ENCODE results near the gene IRF2BPL.

IRF2BPL gene

DNA sequence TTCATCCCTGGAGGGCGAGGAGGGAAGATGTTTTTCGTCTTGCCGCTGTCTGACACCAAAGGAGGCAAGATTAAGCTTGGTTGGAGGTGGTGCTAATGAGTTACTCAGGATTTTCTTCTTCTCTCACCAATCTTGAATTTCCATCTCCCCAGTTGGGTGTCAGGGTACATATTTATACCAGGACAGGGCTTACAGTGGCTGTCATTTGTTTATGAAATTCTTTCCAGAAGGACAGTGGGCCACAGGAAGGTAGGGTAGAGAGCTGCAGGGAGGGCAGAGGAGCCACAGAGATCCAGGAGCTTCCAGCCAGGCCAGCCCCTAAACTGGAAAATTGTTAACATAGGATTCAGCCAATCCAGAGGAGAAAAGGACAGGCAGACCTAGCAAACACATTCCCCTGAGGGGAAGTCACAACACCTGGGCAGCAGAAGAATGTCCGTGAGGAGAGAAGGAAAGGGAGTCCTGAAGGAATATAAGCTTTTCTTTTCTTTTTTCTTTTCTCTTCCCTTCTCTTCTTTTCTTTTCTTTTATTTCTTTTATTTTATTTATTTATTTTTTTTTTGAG is 40.5 kb downstream of the IRF2BPL start:
- H3K4me3 ChIP-seq (ENCODE audit: low read length): no peak overlapping the region
- no peaks in the 10 kb centered on the region for H3K27me3 ChIP-seq (ENCODE audit: low read depth, low read length)
- no peak overlapping the region for H3K27ac ChIP-seq (ENCODE audit: low read length)
- H4K20me1 ChIP-seq (ENCODE audit: insufficient read depth, low read length): no peaks in the 10 kb centered on the region
- no peaks in the 10 kb centered on the region for H3K79me2 ChIP-seq (ENCODE audit: low read length)
- no peak overlapping the region for H3K4me2 ChIP-seq (ENCODE audit: low read length)
- H2AFZ ChIP-seq (ENCODE audit: low read depth, low read length): no peak overlapping the region
- H3K9me3 ChIP-seq (ENCODE audit: insufficient read depth, low read length): no peaks in the 10 kb centered on the region
- no peaks in the 10 kb centered on the region for H3K36me3 ChIP-seq (replicated peaks; ENCODE audit: low read depth, low read length)
- TF ChIP-seq, protein P1, sequence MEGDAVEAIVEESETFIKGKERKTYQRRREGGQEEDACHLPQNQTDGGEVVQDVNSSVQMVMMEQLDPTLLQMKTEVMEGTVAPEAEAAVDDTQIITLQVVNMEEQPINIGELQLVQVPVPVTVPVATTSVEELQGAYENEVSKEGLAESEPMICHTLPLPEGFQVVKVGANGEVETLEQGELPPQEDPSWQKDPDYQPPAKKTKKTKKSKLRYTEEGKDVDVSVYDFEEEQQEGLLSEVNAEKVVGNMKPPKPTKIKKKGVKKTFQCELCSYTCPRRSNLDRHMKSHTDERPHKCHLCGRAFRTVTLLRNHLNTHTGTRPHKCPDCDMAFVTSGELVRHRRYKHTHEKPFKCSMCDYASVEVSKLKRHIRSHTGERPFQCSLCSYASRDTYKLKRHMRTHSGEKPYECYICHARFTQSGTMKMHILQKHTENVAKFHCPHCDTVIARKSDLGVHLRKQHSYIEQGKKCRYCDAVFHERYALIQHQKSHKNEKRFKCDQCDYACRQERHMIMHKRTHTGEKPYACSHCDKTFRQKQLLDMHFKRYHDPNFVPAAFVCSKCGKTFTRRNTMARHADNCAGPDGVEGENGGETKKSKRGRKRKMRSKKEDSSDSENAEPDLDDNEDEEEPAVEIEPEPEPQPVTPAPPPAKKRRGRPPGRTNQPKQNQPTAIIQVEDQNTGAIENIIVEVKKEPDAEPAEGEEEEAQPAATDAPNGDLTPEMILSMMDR (IDR thresholded peaks at IDR 0.05; ENCODE audit: low read depth, low read length): no peak
- no peak for TF ChIP-seq EZH2phosphoT487 (IDR thresholded peaks at IDR 0.05; ENCODE audit: low read depth)
- no peaks in the 10 kb centered on the region for H3K4me1 ChIP-seq (ENCODE audit: low read length)
- no peak overlapping the region for H3K9ac ChIP-seq (ENCODE audit: low read length)

GRCh38 chr14:76986231-76986565 is 42.3 kb downstream of the IRF2BPL start:
- Histone ChIP-seq H3K27ac (ENCODE audit: low read length) (no peak overlapping the region), H3K4me2 (ENCODE audit: low read length) (no peak overlapping the region), H3K9ac (ENCODE audit: low read length) (no peak overlapping the region), H4K20me1 (ENCODE audit: insufficient read depth, low read length) (no peaks in the 10 kb centered on the region), H2AFZ (ENCODE audit: low read depth, low read length) (no peak overlapping the region), H3K9me3 (ENCODE audit: insufficient read depth, low read length) (0 out of 2 replicates have a peak, but pooled peaks cover 6% of the 10 kb centered on the region), H3K4me3 (ENCODE audit: low read length) (no peak overlapping the region), H3K4me1 (ENCODE audit: low read length) (no peaks in the 10 kb centered on the region), H3K27me3 (ENCODE audit: low read depth, low read length) (no peaks in the 10 kb centered on the region; the same call in 1 of the 2 replicates), H3K79me2 (ENCODE audit: low read length) (no peaks in the 10 kb centered on the region), H3K36me3 (replicated peaks; ENCODE audit: low read depth, low read length) (no peaks in the 10 kb centered on the region)
- TF ChIP-seq EZH2phosphoT487 (IDR thresholded peaks at IDR 0.05; ENCODE audit: low read depth): no peak
- TF ChIP-seq, protein P1 (IDR thresholded peaks at IDR 0.05; ENCODE audit: low read depth, low read length): no peak

DNA sequence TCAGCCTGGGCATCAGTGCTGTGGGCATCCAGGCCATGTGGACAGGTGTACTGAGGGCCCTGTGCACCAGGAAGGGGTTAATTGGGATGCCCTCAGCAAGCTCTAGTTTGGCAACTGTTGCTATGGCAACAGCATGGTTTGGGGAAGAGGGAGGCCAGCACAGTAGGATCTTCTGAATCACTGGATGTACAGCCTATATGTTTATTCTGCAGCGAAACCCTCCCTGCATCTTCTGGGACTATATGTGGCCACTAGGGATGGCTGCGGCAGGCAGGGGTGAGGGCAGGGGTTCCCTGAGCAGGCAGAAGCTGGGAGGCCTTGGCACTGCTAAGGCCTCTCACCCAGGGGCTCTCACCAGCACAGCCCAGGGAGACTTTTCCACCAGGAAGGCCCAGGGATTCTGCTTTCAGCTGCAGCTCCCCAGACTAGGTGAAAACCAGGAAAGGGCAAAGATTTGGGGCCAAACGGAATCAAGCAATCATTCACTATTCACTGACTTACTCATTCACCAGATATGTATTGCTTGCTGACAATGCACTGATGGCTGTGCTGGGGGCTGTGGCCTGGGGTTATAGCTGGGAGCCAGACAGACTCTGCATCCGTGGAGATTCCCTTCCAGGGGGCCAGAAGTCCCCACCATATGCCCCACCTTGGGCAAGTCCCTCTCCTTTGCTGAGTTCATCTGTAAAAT is 42.8 kb downstream of the IRF2BPL start:
- H4K20me1 ChIP-seq (ENCODE audit: insufficient read depth, low read length): no peaks in the 10 kb centered on the region
- H3K9me3 ChIP-seq (ENCODE audit: insufficient read depth, low read length): 0 out of 2 replicates have a peak, but pooled peaks cover 7% of the 10 kb centered on the region
- TF ChIP-seq, protein P1 (IDR thresholded peaks at IDR 0.05; ENCODE audit: low read depth, low read length): no peak
- no peak for TF ChIP-seq EZH2phosphoT487 (IDR thresholded peaks at IDR 0.05; ENCODE audit: low read depth)
- H3K9ac ChIP-seq (ENCODE audit: low read length): no peak overlapping the region
- no peak overlapping the region for H3K4me2 ChIP-seq (ENCODE audit: low read length)
- H3K4me3 ChIP-seq (ENCODE audit: low read length): no peak overlapping the region
- no peaks in the 10 kb centered on the region for H3K4me1 ChIP-seq (ENCODE audit: low read length)
- no peaks in the 10 kb centered on the region for H3K79me2 ChIP-seq (ENCODE audit: low read length)
- no peaks in the 10 kb centered on the region for H3K36me3 ChIP-seq (replicated peaks; ENCODE audit: low read depth, low read length)
- H3K27ac ChIP-seq (ENCODE audit: low read length): no peak overlapping the region
- H3K27me3 ChIP-seq (ENCODE audit: low read depth, low read length): no peaks in the 10 kb centered on the region; the same call in 1 of the 2 replicates
- no peak overlapping the region for H2AFZ ChIP-seq (ENCODE audit: low read depth, low read length)

GRCh38 chr14:76984787-76985375 is 43.6 kb downstream of the IRF2BPL start:
- Histone ChIP-seq H4K20me1 (ENCODE audit: insufficient read depth, low read length) (no peaks in the 10 kb centered on the region), H3K36me3 (replicated peaks; ENCODE audit: low read depth, low read length) (no peaks in the 10 kb centered on the region), H3K4me3 (ENCODE audit: low read length) (no peak overlapping the region), H3K4me1 (ENCODE audit: low read length) (no peaks in the 10 kb centered on the region), H3K9ac (ENCODE audit: low read length) (no peak overlapping the region), H2AFZ (ENCODE audit: low read depth, low read length) (no peak overlapping the region), H3K27ac (ENCODE audit: low read length) (no peak overlapping the region), H3K4me2 (ENCODE audit: low read length) (no peak overlapping the region), H3K27me3 (ENCODE audit: low read depth, low read length) (no peaks in the 10 kb centered on the region; the same call in 1 of the 2 replicates), H3K9me3 (ENCODE audit: insufficient read depth, low read length) (0 out of 2 replicates have a peak, but pooled peaks cover 7% of the 10 kb centered on the region), H3K79me2 (ENCODE audit: low read length) (no peaks in the 10 kb centered on the region)
- TF ChIP-seq EZH2phosphoT487 (IDR thresholded peaks at IDR 0.05; ENCODE audit: low read depth): no peak
- TF ChIP-seq, protein P1 (IDR thresholded peaks at IDR 0.05; ENCODE audit: low read depth, low read length): no peak
